Testis (tissue), 2 donors: ENCODE data around the gene RFX8.

Experiments used
- POLR2A ChIP-seq: fragments of 450-650 bp; IDR thresholded peaks from one replicate; pipeline ENCODE4 v1.6.1; 2017; ENCODE audit warnings: antibody characterized with exemption, mild to moderate bottlenecking, moderate library complexity
- TF ChIP-seq, protein P1 (sequence below), 3 experiments: fragments of 450-650 bp in 2 of 3; fragments of 200-600 bp in 1 of 3; sonication (generic) in 1 of 3; IDR thresholded peaks; one replicate each; pipeline ENCODE4 v1.5.1; 2016 to 2019; ENCODE audit warnings: antibody characterized with exemption in 3 of 3, mild to moderate bottlenecking in 2 of 3, moderate library complexity in 1 of 3

DNA sequence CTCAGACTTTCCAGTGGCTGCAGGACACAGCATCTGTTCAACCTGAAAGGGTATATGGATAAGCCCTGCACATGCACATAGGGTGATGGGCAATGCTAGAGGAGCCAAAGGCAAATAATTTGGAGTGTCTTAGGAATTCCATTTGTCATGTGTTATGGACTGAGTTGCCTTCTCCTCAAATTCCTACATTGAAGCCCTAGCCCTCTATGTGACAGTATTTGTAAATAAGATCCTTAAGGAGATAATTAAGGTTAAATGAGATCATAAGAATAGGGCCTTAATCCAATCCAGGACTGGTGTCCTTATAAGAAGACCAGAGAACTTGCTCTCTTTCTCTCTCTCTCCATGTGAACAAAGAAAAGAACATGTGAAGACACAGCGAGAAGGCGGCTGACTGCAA, 44.8 kb downstream of the RFX8 start:
- TF ChIP-seq, protein P1, sequence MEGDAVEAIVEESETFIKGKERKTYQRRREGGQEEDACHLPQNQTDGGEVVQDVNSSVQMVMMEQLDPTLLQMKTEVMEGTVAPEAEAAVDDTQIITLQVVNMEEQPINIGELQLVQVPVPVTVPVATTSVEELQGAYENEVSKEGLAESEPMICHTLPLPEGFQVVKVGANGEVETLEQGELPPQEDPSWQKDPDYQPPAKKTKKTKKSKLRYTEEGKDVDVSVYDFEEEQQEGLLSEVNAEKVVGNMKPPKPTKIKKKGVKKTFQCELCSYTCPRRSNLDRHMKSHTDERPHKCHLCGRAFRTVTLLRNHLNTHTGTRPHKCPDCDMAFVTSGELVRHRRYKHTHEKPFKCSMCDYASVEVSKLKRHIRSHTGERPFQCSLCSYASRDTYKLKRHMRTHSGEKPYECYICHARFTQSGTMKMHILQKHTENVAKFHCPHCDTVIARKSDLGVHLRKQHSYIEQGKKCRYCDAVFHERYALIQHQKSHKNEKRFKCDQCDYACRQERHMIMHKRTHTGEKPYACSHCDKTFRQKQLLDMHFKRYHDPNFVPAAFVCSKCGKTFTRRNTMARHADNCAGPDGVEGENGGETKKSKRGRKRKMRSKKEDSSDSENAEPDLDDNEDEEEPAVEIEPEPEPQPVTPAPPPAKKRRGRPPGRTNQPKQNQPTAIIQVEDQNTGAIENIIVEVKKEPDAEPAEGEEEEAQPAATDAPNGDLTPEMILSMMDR (IDR thresholded peaks at IDR 0.05): no peak
- no peak for TF ChIP-seq POLR2A
